ENCODE data around the gene THPO.

DNA sequence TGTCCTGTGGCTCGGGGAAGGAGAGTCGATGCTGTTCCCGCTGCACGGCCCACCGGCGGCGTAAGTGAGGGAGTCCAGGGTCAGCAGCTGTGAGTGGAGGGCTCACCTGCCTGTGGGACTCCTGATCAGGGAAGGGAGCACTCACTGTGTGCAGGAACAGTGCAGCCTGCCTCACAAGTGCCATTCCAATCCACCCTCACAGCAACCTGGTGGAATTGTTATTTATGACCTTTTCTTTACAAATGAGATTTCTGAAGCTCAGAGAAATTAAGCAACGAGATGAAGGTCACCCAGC lies 10.9 kb upstream of the THPO start:
- TF ChIP-seq REST (IDR thresholded peaks at IDR 0.05; ENCODE audit: insufficient read depth in 1 of 2, low read depth in 2 of 2, low read length in 2 of 2) (no peak), SIN3A (IDR thresholded peaks at IDR 0.05; ENCODE audit: borderline replicate concordance, insufficient read depth, low read length) (no peak)

All from PFSK-1 (cell line).